NCI-H345 (cell line): ENCODE results near the gene LRRC73.
"Not testable (repeated sequence)": the region's sequence is repeated elsewhere in the genome, so short reads cannot be mapped to it uniquely, and the experiment has no call there.

Experiments
- DNase-seq: peaks from one replicate; lab custom pipeline; 2025; lab: John Stamatoyannopoulos, UW

LRRC73 gene

GRCh38 chr6:43491750-43492661, 18.1 kb downstream of the LRRC73 start:
- DNase-seq, result no peak

DNA sequence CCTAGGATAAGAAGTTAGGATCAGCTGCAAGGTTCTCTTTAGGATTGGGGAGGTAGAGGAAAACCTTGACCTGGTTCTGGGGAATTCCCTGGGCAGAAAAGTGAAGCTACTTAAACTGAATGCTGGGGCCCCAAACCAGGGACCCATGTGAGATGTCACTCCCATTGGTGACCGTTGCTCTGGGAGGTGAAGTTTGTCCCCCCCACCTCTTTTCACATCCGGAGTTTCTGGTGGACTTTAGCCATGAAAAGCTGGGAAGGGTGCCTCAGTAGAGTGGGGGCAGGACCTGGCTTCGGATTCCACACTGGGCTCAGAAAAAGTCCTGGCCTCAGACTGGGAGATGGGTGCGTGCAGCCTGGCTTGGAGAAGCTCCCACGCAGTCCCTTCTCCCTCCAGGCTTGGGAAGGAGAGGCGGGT, 19.6 kb downstream of the LRRC73 start:
- no peak for DNase-seq

GRCh38 chr6:43489277-43490072, 20.7 kb downstream of the LRRC73 start:
- DNase-seq, result no peak

- DNase-seq, result no peak
Observed at GRCh38 chr6:43488667-43489276, 21.4 kb downstream of the LRRC73 start.

DNA sequence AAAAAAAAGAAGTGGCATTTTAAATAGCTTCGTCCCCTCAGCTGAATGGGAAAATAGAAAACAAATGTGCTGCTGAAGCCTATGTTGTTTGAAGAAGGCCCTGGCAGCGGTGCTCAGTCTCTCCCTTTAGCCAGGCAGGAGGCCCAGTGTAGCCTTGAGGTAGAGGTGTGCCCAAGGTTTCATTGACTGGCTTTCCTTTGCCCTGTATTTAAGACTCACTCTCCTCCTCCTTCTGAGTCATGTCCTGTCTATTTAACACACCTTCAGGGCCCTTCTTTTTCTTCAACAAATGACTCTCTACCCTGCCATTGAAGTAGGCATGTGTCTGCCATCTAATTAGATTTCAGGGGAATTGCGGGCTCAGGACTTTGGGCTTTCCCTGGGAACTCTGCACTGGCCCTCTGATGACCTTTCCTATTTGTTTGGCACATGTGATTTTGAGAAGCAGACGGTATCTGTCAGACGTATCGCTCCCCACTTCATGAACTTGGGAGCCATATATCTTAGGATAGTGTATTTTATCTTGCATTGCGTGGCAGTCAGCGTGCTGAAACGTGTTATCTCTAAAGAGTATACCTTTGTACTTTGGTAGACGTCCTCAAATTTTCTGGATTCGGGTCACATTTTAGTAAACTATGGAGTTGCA, 28.4 kb downstream of the LRRC73 start:
- DNase-seq, result no peak

DNA sequence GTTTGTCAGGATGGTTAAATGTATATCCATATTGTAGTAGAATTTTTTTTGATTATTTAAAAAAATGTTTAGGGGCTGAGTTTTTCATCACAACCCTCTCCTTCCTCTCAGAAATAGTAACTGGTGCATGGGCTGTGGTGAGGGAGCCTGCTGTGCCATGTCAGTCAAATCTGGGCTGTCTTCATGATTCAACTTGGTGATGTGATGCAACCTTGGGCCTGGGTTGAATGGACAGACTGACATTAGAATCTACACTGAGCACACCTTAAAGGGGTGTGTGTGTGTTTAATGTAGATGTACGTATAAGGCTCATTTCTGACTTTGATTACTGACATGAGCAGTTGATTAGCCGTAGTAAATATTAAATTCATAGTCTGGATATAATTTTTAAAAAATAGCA, 29.1 kb downstream of the LRRC73 start:
- no peak for DNase-seq

DNA sequence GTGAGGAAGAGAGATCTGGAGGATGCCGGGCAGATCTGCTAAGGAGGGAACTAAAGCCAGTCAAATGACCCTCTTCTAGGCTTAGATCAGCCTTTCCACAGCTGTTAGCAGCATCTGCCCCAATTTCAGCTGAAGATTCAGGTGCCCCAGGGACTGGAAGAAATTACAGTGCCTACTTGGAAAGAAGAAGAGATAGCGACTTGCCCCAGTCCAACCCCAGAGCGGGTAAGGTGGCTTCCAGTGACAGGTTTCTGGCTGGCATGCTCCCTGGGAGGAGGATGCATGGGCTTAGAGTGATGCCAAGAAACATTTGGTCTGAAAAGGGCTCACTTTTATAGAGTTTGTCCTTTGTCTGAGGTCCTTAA, 32.2 kb downstream of the LRRC73 start:
- no peak for DNase-seq

DNA sequence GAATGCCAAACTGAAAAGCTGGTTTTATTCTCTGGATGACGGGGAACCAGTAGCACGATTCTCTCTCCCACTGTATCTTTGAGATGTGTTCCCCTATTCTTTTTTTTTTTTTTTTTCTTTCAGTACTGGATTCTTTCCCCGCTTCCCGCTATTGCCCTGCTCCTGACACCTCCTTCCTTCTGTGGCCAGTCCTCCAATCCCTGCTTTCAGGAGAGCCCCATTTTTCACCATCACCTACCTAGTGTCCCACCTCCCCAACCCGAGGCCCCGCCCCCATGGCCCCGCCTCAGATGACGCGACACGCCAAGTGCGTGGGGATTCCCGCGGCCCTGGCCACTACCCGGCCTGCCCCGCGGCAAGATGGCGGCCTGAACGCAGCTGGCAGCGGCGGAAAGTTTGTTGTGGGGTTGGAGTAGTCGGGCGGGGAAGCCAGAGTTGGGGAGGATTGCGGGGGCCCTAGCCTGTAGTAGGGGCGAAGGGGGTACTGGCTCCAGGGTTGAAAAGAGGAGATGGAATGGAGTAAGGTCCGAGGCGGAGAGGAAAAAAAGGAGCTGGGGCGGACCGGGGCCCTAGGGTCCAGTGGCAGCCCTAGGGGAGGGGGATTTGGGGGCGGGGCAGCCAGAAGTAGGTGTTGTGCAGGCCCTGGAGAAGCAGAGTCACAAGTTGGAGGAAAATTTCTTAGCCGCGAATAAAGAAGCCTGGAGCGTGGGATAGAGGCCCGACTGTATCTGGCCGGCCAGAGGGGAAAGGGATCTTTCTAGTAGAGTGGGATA, 32.7 kb downstream of the LRRC73 start, which contains the start of gene TJAP1:
TJAP1 (plus strand) TSS at position 336 of the 773 bp plus-strand sequence. CDS start 21,432 bp downstream, outside the sequence.
- peak; percentile 94 for DNase-seq

GRCh38 chr6:43476746-43477145, 33.4 kb downstream of the LRRC73 start:
- DNase-seq, result no peak

DNA sequence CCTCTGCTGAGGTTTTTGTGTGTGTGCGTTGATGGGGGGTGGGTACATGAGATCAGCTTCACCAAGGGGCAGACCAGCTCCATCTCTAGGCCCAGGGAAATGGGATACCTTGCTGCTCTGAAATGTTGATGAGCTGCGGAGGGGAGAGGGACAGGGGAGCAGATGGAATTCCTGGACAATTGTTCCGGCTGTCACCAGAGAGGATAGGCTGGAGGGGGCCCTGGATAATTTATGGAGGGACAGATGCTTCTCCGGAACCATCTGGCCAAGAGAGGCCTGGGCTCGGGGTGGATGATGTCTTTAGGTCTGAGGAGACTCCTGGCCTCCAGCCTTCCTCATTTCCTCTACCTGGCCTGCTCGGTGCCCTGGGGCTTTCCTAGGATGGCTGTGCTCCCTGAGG, 34.6 kb downstream of the LRRC73 start:
- DNase-seq, result no peak

GRCh38 chr6:43472515-43472914, 37.6 kb downstream of the LRRC73 start:
- DNase-seq, result no peak

GRCh38 chr6:43471399-43471798, 38.7 kb downstream of the LRRC73 start:
- DNase-seq, result no peak

DNA sequence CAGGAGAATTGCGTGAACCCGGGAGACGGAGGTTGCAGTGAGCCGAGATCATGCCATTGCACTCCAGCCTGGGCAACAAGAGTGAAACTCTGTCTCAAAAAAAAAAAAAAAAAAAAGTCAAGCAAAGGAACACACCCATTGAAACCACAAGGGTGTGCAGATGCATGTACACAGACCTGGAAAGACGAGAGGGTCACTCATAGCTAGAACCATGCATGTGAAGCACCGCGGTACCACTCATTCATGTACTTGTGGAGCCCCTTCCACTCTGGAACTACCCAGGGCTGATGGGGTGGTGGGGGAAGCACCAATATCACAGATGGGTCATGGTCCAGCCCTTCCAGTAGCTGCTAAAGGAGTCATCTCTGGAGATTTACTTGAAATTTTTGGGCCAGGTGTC, 40.2 kb downstream of the LRRC73 start:
- DNase-seq, result no peak

DNA sequence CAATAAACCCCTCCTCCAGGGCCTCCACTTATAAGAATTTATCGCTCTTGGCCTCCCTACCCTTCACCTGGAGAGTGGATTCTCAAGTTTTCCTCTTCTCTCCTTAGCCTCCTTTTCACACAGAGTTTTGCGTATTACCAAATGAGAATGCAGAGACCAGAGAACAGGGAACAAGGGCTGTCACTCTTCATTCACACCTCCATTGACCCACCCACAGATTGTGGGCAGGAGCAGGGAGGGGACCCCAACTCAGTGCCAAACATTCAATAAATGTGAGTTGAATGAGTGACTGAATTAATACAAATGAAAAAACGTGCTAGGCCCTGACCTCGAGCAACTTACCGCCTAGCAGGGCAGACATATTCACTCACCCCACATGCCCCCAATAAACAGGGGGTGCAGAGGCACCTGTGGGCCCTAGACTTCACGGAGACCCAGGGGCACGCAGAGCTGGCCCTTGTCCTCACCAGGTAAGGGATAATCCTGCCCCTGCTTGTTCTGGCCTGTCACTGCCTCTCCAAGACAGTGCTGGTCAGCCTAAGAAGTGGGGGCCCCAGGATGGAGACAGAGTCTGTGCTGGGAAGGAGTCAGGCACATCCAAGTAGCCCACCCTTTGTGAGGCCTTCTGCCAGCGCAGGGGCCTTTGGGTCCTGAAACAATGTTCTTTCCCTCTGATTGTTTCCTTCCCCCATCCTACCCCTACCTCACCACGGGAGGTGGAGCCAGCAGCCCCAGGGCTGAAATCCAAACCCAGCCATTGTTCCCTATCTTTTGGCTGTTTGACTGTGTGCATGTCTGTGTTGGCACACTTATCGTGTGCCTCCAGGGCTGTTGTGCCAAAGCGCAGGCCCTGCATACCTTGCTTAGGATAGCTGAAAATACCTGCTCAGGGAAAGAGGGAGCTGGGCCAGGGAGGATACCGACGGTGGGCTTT, 41.1 kb downstream of the LRRC73 start:
- DNase-seq, result peak; percentile 32

DNA sequence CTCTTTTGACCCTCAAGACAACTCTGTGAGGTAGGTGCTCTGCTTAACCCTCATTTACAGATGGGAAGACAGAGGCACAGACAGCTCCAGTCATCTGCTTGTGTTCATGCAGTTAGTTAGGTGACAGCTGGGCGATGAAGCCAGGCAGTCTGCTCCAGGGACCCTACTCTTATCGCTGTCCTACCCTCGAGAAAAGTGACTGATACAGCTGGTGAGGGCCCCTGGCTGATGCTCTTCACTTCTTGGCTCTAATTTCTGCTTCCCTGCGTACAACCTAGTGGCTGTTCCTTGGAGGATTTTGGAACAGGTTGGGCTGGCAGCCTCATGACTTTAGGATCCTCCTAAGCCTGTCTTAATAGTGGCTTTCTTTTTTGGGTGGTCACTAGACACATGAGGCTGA, 41.9 kb downstream of the LRRC73 start:
- DNase-seq, result no peak

DNA sequence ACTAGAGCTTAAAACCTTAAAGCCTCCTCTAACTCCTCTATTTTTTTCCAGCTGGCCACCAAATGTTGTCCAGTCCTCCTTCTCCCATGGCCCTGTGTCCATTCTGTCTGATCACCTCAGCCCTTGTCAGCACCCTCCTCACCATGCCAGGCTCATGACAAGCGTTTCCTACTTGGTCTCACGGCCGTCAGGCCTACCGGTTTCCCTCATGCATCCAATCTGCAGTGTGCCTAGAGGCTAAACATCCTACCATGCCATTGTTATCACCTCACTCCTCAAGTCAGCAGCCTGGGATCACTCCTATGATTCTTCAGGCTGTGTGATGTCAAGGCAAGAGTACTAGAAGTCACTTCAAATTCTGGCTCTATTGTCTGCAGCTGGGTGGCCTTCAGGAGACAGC, 42.4 kb downstream of the LRRC73 start:
- DNase-seq, result no peak

DNA sequence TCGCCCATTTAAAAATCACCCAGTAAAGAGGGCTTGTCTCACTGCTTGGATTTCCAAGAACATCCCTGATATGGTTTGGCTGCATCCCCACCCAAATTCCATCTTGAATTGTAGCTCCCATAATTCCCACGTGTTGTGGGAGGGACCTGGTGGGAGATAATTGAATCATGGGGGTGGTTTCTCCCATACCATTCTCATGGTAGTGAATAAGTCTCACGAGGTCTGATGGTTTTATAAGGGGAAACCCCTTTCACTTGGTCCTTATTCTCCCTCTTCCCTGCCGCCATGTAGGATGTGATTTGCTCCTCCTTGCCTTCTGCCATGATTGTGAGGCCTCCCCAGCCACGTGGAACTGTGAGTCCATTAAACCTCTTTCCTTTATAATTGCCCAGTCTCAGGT, 42.9 kb downstream of the LRRC73 start:
- DNase-seq, result not testable (repeated sequence)

DNA sequence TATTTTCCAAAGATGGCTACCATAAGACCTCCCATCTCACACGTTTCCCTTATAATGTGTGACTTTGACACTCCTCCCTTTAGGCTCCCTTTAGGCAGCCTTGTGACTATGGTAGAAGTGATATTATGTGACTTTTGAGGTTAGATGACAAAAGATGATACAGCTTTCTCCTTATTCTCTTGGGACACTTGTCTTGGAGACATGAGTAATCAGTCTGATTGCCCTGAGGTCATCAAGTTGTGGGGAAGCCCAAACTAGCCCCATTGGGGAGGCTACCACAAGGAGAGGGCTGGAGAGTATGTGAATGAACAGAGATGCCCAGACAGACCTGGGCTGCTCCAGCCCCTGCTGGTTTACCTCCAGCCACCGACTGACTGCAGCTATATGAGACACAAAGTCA, 44.2 kb downstream of the LRRC73 start:
- no peak for DNase-seq

GRCh38 chr6:43464337-43464736, 45.8 kb downstream of the LRRC73 start:
- DNase-seq, result no peak

DNA sequence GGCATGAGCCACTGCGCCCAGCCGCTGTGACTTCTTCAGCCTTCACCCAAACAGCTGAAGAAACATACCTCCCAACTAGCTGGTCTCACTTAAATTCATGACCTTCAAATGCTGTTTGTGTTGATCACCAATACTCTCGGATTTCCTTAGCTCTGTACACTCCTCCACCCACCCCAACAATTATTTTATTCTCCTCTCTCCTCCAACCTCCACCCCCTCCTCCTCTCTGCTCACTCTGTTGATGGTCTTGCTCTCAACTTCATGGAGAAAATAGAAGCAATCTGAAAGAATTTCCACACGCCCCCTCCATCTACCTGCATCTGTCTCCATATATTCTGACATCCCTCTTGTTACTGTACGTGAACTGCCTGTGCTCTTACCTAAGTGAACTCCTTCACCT, 48.2 kb downstream of the LRRC73 start:
- DNase-seq, result no peak
